ENCODE results near the gene KCNJ15.

GRCh38 chr21:38346286-38346685, 89.5 kb downstream of the KCNJ15 start:
- no peak for TF ChIP-seq FOSL2 (IDR thresholded peaks at IDR 0.05)
- TF ChIP-seq FOSL2 (CRISPR knock-in tag; IDR thresholded peaks at IDR 0.05): no peak
- TF ChIP-seq MAX (IDR thresholded peaks at IDR 0.05): no peak
- no peak for TF ChIP-seq CTCF (IDR thresholded peaks at IDR 0.05)
